ENCODE results near the gene ARHGAP29.

ARHGAP29 gene

GRCh38 chr1:94260635-94261387 is 23.4 kb upstream of the ARHGAP29 start:
- DNase-seq = no peak

DNA sequence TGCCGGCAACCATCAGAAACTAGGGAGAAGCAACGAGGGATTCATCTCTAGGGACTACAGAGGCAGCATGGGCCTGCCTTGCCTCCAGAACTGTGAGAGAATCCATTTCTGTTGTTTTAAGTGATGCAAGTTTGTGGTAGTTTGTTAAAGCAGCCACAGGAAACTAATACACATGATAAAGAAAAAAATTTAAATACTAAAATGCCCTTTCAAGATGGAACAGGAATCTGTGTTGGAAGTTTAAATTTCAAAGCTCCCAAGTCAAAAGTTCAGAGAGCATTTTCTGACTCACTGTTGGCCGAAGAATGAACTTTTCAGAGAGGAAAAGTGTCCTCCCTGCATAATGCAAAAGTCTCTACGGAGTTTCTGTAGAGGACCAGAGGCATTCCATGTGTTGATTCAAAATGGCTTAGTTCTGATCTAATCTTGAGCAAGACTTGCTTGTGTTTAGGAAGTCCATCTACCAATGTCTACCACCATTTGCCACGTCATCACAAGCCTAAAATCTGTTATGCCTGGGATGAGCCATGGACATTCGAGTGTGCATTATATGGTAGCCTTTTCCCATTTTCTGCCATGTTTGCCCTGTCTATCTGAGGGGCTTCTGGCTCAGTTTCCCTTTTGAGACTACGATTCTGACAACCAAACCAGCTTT is 22.4 kb upstream of the ARHGAP29 start:
- DNase-seq = no peak

DNA sequence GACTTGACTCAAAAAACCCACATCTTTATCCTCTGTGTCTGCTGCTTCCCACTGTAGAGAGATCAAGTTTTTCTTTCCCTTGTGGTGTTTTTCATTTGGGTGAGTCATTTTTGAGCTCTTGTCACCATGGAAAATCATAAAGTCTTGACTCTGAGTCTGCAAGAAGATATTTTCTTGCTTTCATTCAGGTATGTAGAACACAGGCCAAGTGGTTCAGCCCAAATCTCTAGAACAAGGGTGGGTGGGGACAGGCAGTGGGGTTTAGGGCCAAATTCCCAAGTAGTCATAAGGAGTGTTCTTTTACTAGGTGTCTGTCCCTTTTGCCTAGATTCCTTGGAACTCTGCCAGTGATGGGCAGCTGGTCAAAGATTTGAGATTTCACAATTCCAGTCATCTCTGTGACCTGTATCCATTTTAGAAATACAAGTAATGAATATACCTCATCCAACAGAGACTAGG is 21.5 kb upstream of the ARHGAP29 start:
- DNase-seq = no peak

GRCh38 chr1:94257444-94257843 is 20.1 kb upstream of the ARHGAP29 start:
- DNase-seq = no peak

DNA sequence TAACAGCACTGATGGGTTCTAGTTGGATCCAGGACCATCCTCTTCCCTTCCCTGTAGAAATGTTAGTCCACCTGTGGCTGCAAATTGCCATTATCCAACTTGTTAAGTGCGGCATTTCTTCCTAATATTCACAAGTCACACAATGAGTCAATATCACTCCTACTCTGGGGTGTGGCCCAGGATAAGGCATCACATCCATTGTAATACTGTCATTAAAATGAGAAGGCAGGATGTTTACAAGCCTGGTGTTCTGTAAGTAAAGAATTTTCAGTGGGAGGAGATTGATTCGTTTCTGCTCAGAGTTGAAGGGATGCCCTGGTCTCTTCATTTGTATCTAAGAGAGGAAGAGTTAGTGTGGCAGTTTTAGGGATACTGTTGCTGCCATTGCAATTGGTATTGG is 18.1 kb upstream of the ARHGAP29 start:
- no peak for DNase-seq

DNA sequence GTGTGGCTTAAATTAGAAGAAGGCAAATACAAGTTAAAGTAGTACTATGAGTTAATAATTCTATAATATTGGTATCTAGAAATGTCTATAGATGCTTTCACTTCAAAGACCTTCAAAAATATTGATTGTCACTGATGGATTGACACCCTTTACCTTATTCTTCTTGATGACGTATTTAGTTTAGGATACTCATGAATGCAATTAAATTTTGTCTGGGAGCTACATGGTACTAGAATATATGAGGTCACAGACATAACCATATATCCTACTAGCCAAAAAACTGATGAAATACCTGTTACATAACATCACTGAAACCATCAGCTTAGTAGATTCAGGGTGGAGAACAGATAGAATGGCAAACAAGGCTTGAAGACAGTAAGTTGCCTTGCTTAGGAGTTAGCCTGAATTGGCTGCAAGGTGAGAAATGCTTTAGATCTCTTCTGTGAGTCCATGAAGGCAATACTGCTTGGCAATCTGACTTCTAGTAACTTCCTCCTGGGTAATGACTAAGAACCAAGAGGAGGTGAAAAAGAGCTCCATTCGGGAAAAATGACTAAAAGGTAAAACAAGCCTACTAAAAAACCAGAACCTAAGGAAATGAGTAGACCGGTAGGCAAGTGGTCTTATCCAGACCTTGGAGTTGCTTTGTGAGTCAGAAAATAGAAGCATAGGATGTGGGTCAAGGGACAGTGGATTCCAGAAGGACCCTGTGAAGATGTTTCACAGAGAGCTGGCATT is 16.9 kb upstream of the ARHGAP29 start:
- DNase-seq = no peak

- no peak for DNase-seq
Measured at GRCh38 chr1:94253456-94254017, 16.2 kb upstream of the ARHGAP29 start.

DNA sequence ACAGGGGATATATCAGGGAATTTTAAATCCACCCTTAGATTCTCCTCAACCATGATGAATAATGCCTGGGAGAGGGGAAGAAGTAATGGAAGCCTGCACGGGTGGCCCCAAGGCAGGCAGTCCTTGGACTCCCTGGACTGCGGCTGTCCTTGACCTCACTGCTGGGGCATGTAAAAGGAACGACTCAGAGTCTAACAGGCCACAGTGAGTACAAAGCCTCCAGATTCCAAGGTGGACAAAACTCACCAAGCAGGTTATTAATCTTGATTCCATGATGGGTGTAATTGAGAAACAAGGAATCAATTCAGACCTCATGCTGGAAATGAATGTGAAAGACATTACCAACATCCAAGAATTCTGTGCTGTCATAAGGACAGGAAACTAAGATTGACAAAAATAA is 13.0 kb upstream of the ARHGAP29 start:
- no peak for DNase-seq

DNA sequence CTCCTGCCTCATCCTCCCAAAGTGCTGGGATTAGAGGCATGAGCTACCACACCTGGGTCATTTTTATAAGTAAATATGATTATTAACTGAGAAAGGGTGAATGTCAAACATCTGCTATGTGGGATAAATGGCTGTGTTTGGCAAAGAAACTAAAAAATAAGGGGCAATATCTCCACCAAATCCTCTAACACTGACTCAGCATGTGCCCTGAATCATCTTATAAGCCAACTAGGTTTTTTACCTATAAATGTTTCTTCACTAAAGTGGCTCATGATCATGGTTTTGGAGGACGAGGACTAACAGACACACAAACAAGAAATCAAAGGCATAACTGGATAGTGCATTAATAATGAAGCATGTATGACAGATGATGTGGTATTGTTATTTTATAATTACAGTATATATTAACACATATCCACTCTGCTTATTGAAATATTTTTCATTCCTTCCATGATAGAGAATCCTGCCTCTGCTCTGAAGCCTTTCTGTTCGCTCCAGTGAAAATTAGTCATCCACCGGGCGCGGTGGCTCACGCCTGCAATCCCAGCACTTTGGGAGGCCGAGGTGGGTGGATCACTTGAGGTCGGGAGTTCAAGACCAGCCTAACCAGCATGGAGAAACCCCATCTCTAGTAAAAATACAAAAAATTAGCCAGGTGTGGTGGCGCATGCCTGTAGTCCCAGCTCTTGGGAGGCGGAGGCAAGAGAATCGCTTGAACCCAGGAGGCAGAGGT is 11.7 kb upstream of the ARHGAP29 start:
- no peak for DNase-seq

DNA sequence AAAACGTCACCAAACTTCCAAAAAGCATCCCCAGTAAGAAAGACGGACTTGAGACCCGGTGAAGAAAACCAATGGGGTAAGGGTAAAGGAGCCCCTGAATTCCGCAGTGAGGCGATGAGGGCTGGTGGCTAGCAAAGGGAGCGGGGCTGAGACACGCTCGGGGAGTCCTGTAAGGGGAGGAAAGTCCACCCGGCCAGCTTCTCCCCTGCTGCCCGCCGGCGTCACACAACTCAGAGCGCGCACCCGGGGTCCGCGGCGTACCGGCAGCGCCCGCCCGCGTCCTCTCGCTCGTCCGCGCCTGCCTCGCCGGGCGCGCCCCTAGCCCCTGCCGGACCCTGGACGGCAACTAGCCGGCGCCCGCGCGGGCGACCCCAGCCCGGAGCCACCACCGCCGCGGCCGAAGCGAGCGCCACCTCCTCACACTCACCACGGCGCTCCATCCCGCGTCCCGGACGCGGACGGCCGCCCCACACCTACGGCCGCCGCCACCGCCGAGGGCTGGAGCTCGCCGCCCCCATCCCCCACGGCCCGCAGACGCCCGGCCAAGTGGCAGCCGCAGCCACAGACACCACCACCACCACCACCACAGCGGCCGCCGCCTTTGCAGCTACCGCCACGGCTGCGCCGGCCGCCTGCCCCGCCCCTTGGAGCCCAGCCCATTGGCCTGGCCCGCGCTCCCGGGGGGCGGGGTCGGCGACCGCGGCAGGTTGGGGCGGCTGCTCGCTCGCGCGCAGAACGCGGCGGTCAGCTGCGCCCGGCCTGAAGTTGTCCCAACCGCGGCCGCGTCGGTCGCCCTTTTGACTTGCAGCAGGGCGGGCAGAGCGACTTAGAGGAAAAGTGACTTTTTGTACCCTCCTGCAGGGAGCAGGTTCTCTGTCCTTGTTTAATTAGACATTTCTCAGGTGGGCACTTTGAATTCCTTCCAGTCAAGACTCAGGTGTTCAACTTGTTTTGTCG is 10.0 kb upstream of the ARHGAP29 start:
- DNase-seq = no peak

GRCh38 chr1:94246692-94247137 is 9.3 kb upstream of the ARHGAP29 start:
- no peak for DNase-seq

GRCh38 chr1:94245747-94246438 is 8.5 kb upstream of the ARHGAP29 start:
- no peak for DNase-seq

DNA sequence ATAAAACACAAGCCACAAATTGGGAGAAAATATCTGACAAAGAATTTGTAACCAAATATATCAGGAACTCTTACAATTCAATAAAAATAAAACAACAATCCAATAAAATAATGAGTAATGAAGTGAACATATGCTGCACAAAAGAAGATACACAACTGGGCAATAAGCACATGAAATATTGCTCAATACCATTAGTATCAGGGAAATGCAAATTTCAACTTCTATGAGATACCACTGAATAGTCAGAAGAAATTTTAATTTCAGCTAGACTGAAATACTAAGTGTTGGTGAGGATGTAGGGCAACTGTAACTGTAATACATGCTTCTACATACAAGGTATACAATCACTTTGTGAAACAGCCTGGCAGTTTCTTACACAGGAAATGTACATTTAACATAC is 7.4 kb upstream of the ARHGAP29 start:
- DNase-seq = no peak

- DNase-seq = no peak
Measured at GRCh38 chr1:94243665-94244064, 6.3 kb upstream of the ARHGAP29 start.

GRCh38 chr1:94240822-94241221 is 3.4 kb upstream of the ARHGAP29 start:
- no peak for DNase-seq

GRCh38 chr1:94239796-94240195 is 2.4 kb upstream of the ARHGAP29 start:
- DNase-seq = no peak

- no peak for DNase-seq
Measured at GRCh38 chr1:94239051-94239450, 1.7 kb upstream of the ARHGAP29 start.

- DNase-seq = no peak
Measured at GRCh38 chr1:94236630-94237290, 624 bp downstream of the ARHGAP29 start.

DNA sequence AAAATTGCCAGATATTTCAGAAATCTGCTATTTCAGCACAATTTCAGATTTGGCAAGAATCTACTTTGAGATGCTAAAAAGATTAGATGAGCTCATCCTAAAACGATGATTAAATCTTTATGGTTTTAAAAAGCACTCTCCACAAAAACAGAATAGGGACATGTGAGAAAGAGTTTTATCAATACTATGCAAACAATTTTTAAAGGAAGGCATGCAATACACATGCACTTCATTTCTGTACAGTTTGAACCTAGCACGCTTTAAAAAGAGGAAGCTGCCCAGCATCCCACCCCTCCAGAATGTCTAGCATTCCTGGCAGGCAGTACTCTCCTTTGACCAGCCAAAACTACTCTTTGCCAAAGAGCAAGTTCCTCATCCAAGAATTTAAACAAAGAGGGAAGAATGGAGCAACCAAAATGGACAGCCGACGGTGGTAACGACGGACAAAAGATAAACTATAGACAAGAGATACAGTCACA is 1.3 kb downstream of the ARHGAP29 start:
- DNase-seq = no peak
